ENCODE measurements around the gene ANXA1. TPM values are rescaled to one million over a fixed set of nuclear protein-coding genes. Genes with fewer than 3 reads are reported as not detected.

ANXA1 gene
- total and polyA plus RNA-seq, 10 of the 15 experiments (the other 5 are each of a cell fraction or from before 2014, with no cell fraction given) = 6.6 to 30.1 (median 12.6) TPM

DNA sequence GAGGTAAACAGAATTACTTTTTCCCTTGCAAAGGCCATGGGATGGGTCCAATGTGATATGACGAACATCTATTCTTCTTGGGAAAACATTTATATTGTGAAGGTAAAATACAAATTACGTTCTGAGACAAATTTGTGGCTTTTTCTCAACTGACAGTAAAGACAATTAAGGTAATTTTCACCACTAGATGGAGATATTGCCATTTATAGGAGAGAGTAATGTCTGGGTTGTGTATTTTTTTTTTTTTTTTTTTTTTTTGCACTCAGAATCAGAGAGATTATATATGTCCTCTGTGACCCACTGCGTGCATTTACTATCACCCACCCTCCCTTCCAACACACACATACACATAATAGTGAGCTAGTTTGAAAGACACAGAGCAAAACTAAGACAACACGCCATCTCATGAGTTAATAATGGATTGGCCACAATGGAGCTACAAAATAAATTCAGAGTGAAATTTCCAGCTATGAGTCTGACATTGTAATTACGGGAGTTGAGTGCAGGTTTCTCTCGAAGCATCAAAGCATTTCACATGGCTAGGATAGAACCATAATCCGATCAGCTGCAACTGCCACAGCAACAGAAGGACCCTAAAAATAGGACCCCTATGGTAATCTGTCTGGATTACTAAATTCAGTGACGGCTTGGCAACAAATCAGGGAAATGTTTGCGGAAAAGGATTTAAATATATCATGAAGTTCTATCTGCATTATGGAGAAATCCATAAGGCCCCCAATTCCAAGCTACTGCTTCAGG is 49.2 kb downstream of the ANXA1 start (continued):
- TF ChIP-seq, protein P1, sequence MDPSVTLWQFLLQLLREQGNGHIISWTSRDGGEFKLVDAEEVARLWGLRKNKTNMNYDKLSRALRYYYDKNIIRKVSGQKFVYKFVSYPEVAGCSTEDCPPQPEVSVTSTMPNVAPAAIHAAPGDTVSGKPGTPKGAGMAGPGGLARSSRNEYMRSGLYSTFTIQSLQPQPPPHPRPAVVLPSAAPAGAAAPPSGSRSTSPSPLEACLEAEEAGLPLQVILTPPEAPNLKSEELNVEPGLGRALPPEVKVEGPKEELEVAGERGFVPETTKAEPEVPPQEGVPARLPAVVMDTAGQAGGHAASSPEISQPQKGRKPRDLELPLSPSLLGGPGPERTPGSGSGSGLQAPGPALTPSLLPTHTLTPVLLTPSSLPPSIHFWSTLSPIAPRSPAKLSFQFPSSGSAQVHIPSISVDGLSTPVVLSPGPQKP (IDR thresholded peaks at IDR 0.05; ENCODE audit: low read depth, low read length) = no peak
- TF ChIP-seq RCOR1 (conservative IDR thresholded peaks at IDR 0.05; ENCODE audit: low read depth, low read length) (no peak), SMAD5 (IDR thresholded peaks at IDR 0.05; ENCODE audit: low read depth) (no peak)

DNA sequence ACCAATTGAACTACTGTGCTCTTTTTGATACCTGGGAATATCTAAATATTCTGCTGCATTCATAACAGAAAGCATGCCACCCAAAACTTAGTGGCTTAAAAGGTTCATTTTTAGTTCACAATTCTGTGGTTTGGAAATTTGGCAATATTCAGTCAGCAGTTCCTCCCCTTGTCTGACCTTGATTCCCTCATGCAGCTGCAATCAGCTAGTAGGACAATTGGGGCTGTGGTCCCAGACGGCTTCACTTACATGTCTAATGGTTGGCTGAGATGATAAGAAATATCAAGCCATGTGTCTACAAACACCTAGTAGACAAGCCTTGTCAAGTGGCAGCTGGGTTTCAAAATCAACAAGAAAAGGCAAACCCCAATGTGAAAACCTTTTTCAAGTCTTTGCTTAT is 51.3 kb downstream of the ANXA1 start:
- no peak overlapping the region for H3K9ac ChIP-seq (ENCODE audit: control insufficient read depth, insufficient read depth, low read length)
- SMC1A ChIA-PET (ENCODE audit: uncharacterized antibody, unreplicated experiment) = interaction anchor here (0.7 to 5.4 kb wide), 9 partner anchors 12 to 364 kb away, joined by 3 to 46 read pairs (median 13); no protein-coding TSS in a partner anchor
- DNase-seq (ENCODE audit: low read depth, low spot score) (no peak), FAIRE-seq (no peak), ATAC-seq (no peak; the same call in 2 of the 3 replicates)
- H3K36me3 ChIP-seq (ENCODE audit: control insufficient read depth in 2 of 2, insufficient read depth in 2 of 2, low read length in 1 of 2) = no peaks in the 10 kb centered on the region
- CTCF ChIA-PET = interaction anchor here (2.3 to 6.5 kb wide), 4 partner anchors 11 to 364 kb away, joined by 8 to 70 read pairs (median 45); no protein-coding TSS in a partner anchor
- no peak overlapping the region for H2AFZ ChIP-seq (ENCODE audit: control insufficient read depth, low read depth, low read length)
- no peak overlapping the region for H3K4me2 ChIP-seq (ENCODE audit: control insufficient read depth, insufficient read depth)
- H3K4me1 ChIP-seq (ENCODE audit: control insufficient read depth, insufficient read depth, low read length) = no peaks in the 10 kb centered on the region
- no peak overlapping the region for H3K4me3 ChIP-seq
- in situ Hi-C loops (cut with MboI) (loop anchor here (25.0 kb wide), 1 partner anchor 1184 kb away; no protein-coding TSS in a partner anchor), intact Hi-C loops (cut with micrococcal nuclease; ENCODE audit: unreplicated experiment) (loop anchor here (5.0 to 10.0 kb wide), 4 partner anchors 464 to 1542 kb away; no protein-coding TSS in a partner anchor)
- H3K79me2 ChIP-seq (ENCODE audit: control insufficient read depth, insufficient read depth, low read length) = no peaks in the 10 kb centered on the region
- H4K20me1 ChIP-seq (ENCODE audit: control insufficient read depth, insufficient read depth) = no peaks in the 10 kb centered on the region
- 0% methylated on average over 1 of the region's 1 CpG for WGBS (ENCODE audit: insufficient coverage, insufficient replicate concordance, low lambda C conversion rate, missing lambda C conversion rate)
- POLR2A ChIA-PET = no interaction called here
- RAD21 ChIA-PET (ENCODE audit: unreplicated experiment) = interaction anchor here (3.2 to 3.6 kb wide), 2 partner anchors 12 to 17 kb away, joined by 18 to 24 read pairs; no protein-coding TSS in a partner anchor
- no TSS peak for BruUV-seq (replicated peaks)
- H3K9me3 ChIP-seq (replicated peaks; ENCODE audit: control insufficient read depth, insufficient read depth, low read length) = no peaks in the 10 kb centered on the region
- H3K27me3 ChIP-seq (replicated peaks in 1 of 2; ENCODE audit: control insufficient read depth in 2 of 2, insufficient read depth in 2 of 2, low read length in 1 of 2) = no peaks in the 10 kb centered on the region
- no peak for TF ChIP-seq ZNF207 (IDR thresholded peaks at IDR 0.05; ENCODE audit: borderline replicate concordance)
- no peak for TF ChIP-seq MXI1 (IDR thresholded peaks at IDR 0.05; ENCODE audit: low read depth, low read length)
- TF ChIP-seq PAX5 (IDR thresholded peaks at IDR 0.05; ENCODE audit: borderline replicate concordance, low read depth, low read length) = no peak
- TF ChIP-seq, protein P2, sequence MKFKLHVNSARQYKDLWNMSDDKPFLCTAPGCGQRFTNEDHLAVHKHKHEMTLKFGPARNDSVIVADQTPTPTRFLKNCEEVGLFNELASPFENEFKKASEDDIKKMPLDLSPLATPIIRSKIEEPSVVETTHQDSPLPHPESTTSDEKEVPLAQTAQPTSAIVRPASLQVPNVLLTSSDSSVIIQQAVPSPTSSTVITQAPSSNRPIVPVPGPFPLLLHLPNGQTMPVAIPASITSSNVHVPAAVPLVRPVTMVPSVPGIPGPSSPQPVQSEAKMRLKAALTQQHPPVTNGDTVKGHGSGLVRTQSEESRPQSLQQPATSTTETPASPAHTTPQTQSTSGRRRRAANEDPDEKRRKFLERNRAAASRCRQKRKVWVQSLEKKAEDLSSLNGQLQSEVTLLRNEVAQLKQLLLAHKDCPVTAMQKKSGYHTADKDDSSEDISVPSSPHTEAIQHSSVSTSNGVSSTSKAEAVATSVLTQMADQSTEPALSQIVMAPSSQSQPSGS (IDR thresholded peaks at IDR 0.05; ENCODE audit: low read length) = no peak
- H3K27ac ChIP-seq (ENCODE audit: control insufficient read depth, insufficient read depth) = no peak overlapping the region

Data from GM12878 (cell line).